Measurements from ENCODE around the gene ABHD2.
"Not testable (repeated sequence)": the region's sequence is repeated elsewhere in the genome, so short reads cannot be mapped to it uniquely, and the experiment has no call there.

DNA sequence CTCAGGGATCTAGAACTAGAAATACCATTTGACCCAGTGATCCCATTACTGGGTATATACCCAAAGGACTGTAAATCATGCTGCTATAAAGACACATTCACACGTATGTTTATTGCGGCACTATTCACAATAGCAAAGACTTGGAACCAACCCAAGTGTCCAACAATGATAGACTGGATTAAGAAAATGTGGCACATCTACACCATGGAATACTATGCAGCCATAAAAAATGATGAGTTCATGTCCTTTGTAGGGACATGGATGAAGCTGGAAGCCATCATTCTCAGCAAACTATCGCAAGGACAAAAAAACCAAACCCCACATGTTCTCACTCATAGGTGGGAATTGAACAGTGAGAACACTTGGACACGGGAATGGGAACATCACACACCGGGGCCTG is 161.9 kb downstream of the ABHD2 start:
- TF ChIP-seq, protein P1, sequence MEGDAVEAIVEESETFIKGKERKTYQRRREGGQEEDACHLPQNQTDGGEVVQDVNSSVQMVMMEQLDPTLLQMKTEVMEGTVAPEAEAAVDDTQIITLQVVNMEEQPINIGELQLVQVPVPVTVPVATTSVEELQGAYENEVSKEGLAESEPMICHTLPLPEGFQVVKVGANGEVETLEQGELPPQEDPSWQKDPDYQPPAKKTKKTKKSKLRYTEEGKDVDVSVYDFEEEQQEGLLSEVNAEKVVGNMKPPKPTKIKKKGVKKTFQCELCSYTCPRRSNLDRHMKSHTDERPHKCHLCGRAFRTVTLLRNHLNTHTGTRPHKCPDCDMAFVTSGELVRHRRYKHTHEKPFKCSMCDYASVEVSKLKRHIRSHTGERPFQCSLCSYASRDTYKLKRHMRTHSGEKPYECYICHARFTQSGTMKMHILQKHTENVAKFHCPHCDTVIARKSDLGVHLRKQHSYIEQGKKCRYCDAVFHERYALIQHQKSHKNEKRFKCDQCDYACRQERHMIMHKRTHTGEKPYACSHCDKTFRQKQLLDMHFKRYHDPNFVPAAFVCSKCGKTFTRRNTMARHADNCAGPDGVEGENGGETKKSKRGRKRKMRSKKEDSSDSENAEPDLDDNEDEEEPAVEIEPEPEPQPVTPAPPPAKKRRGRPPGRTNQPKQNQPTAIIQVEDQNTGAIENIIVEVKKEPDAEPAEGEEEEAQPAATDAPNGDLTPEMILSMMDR (IDR thresholded peaks at IDR 0.05) = not testable (repeated sequence)
- TF ChIP-seq POLR2A (IDR thresholded peaks at IDR 0.05) = not testable (repeated sequence)

Data from ovary (tissue), 3 donors.